Liver (tissue), 3 donors: ENCODE measurements around the gene RFPL1.

Experiments
- CTCF ChIP-seq: fragments of 150-350 bp; IDR thresholded peaks from 2 replicates; pipeline ENCODE4 v1.5.1; 2017; ENCODE audit warnings: improper control_type of control experiment, low read depth, low read length; ENCODE audit not compliant: missing input control
- EGR1 ChIP-seq, 2 donors: IDR thresholded peaks; 2 replicates each; pipeline ENCODE4 v1.6.1; 2016 to 2018; ENCODE audit warnings: antibody characterized with exemption in 2 of 2, low read depth in 2 of 2
- FOXA1 ChIP-seq: IDR thresholded peaks from 2 replicates; pipeline ENCODE4 v1.6.1; 2016; ENCODE audit warnings: antibody characterized with exemption
- GABPA ChIP-seq, 2 donors: IDR thresholded peaks in 1 of 2; conservative IDR thresholded peaks in 1 of 2; 2 replicates each; pipeline ENCODE4 v1.6.1; 2016; ENCODE audit warnings: antibody characterized with exemption in 2 of 2, mild to moderate bottlenecking in 1 of 2, moderate library complexity in 1 of 2
- MAX ChIP-seq: IDR thresholded peaks from 2 replicates; pipeline ENCODE4 v1.6.1; 2016; ENCODE audit warnings: antibody characterized with exemption
- RAD21 ChIP-seq, 2 donors: IDR thresholded peaks; 2 replicates each; pipeline ENCODE4 v1.6.1; 2016; ENCODE audit warnings: antibody characterized with exemption in 2 of 2, mild to moderate bottlenecking in 2 of 2
- REST ChIP-seq: IDR thresholded peaks from 2 replicates; pipeline ENCODE4 v1.6.1; 2016; ENCODE audit warnings: antibody characterized with exemption, mild to moderate bottlenecking
- RXRA ChIP-seq, 2 donors: IDR thresholded peaks; 2 replicates each; pipeline ENCODE4 v1.6.1; 2017 to 2018; ENCODE audit warnings: antibody characterized with exemption in 2 of 2, mild to moderate bottlenecking in 1 of 2
- SP1 ChIP-seq: IDR thresholded peaks from 2 replicates; pipeline ENCODE4 v1.6.1; 2018; ENCODE audit warnings: antibody characterized with exemption, mild to moderate bottlenecking
- TAF1 ChIP-seq: conservative IDR thresholded peaks from 2 replicates; pipeline ENCODE4 v1.6.1; 2016; ENCODE audit warnings: antibody characterized with exemption, mild to moderate bottlenecking
- YY1 ChIP-seq: IDR thresholded peaks from 2 replicates; pipeline ENCODE4 v1.6.1; 2016; ENCODE audit warnings: antibody characterized with exemption, mild to moderate bottlenecking
- ZBTB33 ChIP-seq: IDR thresholded peaks from 2 replicates; pipeline ENCODE4 v1.6.1; 2016; ENCODE audit warnings: antibody characterized with exemption
- donor health status: healthy.
- donor health status: healthy.

GRCh38 chr22:29475550-29475949 is 37.2 kb downstream of the RFPL1 start:
- TF ChIP-seq CTCF (no peak), TAF1 (no peak), GABPA (IDR thresholded peaks at IDR 0.05 in 1 of 2, conservative IDR thresholded peaks at IDR 0.05 in 1 of 2) (no peak), SP1 (no peak), FOXA1 (no peak), YY1 (no peak), ZBTB33 (no peak), REST (no peak), MAX (no peak), RAD21 (IDR thresholded peaks at IDR 0.05) (no peak), RXRA (IDR thresholded peaks at IDR 0.05) (no peak), EGR1 (IDR thresholded peaks at IDR 0.05; ENCODE audit: low read depth in 2 of 2) (no peak)
